H1 (cell line): ENCODE results near the gene OR5AU1. TPM values are rescaled to one million over a fixed set of nuclear protein-coding genes. Genes with fewer than 3 reads are reported as not detected.

Experiments
- CTCF ChIA-PET: fragments of 300-600 bp; sonication (Branson Sonifier 250); formaldehyde crosslinking; loops from one replicate; lab custom pipeline; 2021; ENCODE audit not compliant: partially characterized antibody; lab: Charles Lee
- POLR2A ChIA-PET: fragments of 300-600 bp; sonication (Branson Sonifier 250); formaldehyde crosslinking; loops from one replicate; lab custom pipeline; 2021; ENCODE audit warnings: inconsistent platforms; ENCODE audit not compliant: partially characterized antibody; lab: Charles Lee
- DNase-seq, 2 experiments: peaks; one replicate each; pipeline versions ENCODE4 v3.0.0 to v3.0.0-alpha.2; 2010 to 2022; ENCODE audit warnings: low spot score in 2 of 2, low read depth in 1 of 2, mixed read lengths in 1 of 2
- FAIRE-seq: peaks from 2 replicates; lab custom pipeline; 2011; peaks lifted over from hg19 to GRCh38; lab: Jason Lieb, UNC
- H2AFZ ChIP-seq: 2 replicates; pipeline ENCODE4 v1.8.1; 2012; ENCODE audit warnings: low read length, inconsistent platforms
- H2AK5ac ChIP-seq: 2 replicates; pipeline ENCODE4 v1.6.1; 2013; ENCODE audit warnings: low read depth, low read length
- H2BK120ac ChIP-seq: replicated peaks from 2 replicates; pipeline ENCODE3; 2013; ENCODE audit warnings: low read depth, low read length, inconsistent platforms
- H2BK12ac ChIP-seq: 2 replicates; pipeline ENCODE4 v1.6.1; 2013; ENCODE audit warnings: low read depth, low read length
- H2BK15ac ChIP-seq: 2 replicates; pipeline ENCODE4 v1.6.1; 2013; ENCODE audit warnings: low read length
- H2BK20ac ChIP-seq: 2 replicates; pipeline ENCODE4 v1.6.1; 2013; ENCODE audit warnings: low read length
- H2BK5ac ChIP-seq: 2 replicates; pipeline ENCODE4 v1.6.1; 2013; ENCODE audit warnings: low read depth, low read length
- H3K14ac ChIP-seq: 2 replicates; pipeline ENCODE4 v1.6.1; 2013; ENCODE audit warnings: inconsistent platforms; ENCODE audit not compliant: insufficient read length
- H3K18ac ChIP-seq: 2 replicates; pipeline ENCODE4 v1.6.1; 2013; ENCODE audit warnings: low read length; ENCODE audit errors: extremely low read depth
- H3K23ac ChIP-seq: 2 replicates; pipeline ENCODE4 v1.6.1; 2013; ENCODE audit warnings: inconsistent platforms; ENCODE audit not compliant: insufficient read length
- H3K23me2 ChIP-seq: 2 replicates; pipeline ENCODE4 v1.6.1; 2013; ENCODE audit warnings: low read depth, low read length
- H3K27ac ChIP-seq: 2 replicates; pipeline ENCODE4 v1.6.1; 2011; ENCODE audit warnings: low read depth, low read length, inconsistent platforms
- H3K27me3 ChIP-seq, 4 experiments: replicated peaks in 1 of 4; 1 replicate in 1 of 4; 2 replicates in 3 of 4; pipeline versions ENCODE4 v1.6.1 to v1.8.1; 2011 to 2013; ENCODE audit warnings: low read length in 3 of 4, mild to moderate bottlenecking in 3 of 4, inconsistent platforms in 2 of 4, mixed read lengths in 2 of 4, moderate library complexity in 1 of 4; ENCODE audit not compliant: control insufficient read depth in 3 of 4, insufficient read depth in 3 of 4; ENCODE audit errors: extremely low read depth in 1 of 4
- H3K36me3 ChIP-seq, 4 experiments: 2 replicates each; pipeline versions ENCODE4 v1.6.1 to v1.8.1; 2011 to 2013; ENCODE audit warnings: mild to moderate bottlenecking in 4 of 4, low read length in 3 of 4, moderate library complexity in 2 of 4, control low read depth in 1 of 4, inconsistent platforms in 1 of 4; ENCODE audit not compliant: insufficient read depth in 4 of 4, control insufficient read depth in 2 of 4
- H3K4ac ChIP-seq: replicated peaks from 2 replicates; pipeline ENCODE3; 2013; ENCODE audit warnings: low read length, low read depth, mixed read lengths, inconsistent platforms; ENCODE audit not compliant: insufficient read length
- H3K4me1 ChIP-seq, 4 experiments: replicated peaks in 1 of 4; 1 replicate in 1 of 4; 2 replicates in 3 of 4; pipeline versions ENCODE4 v1.6.1 to v1.8.1; 2011 to 2013; ENCODE audit warnings: low read length in 3 of 4, inconsistent platforms in 2 of 4, mixed read lengths in 1 of 4; ENCODE audit not compliant: insufficient read depth in 4 of 4, control insufficient read depth in 3 of 4
- H3K4me2 ChIP-seq, 2 experiments: 2 replicates each; pipeline versions ENCODE4 v1.6.1 to v1.8.1; 2011 to 2013; ENCODE audit warnings: low read depth in 2 of 2, low read length in 2 of 2, control low read depth in 1 of 2, inconsistent platforms in 1 of 2, mild to moderate bottlenecking in 1 of 2; ENCODE audit not compliant: insufficient read depth in 1 of 2
- H3K4me3 ChIP-seq, 4 experiments: fragments of 200-600, 300-600 bp in 1 of 4; sonication (generic), shearing (Covaris generic), sonication (Bioruptor Twin) in 1 of 4; 2 replicates each; pipeline versions ENCODE4 v1.5.1 to v1.8.1; 2011 to 2016; ENCODE audit warnings: low read length in 4 of 4, low read depth in 3 of 4, control low read depth in 2 of 4, inconsistent platforms in 2 of 4, mild to moderate bottlenecking in 2 of 4, mixed read lengths in 1 of 4, moderate library complexity in 1 of 4; ENCODE audit not compliant: insufficient read depth in 2 of 4; ENCODE audit errors: extremely low read depth in 1 of 4
- H3K56ac ChIP-seq: replicated peaks from 2 replicates; pipeline ENCODE3; 2013; ENCODE audit warnings: low read depth, mild to moderate bottlenecking, mixed read lengths, low read length, inconsistent platforms; ENCODE audit not compliant: insufficient read length
- H3K79me1 ChIP-seq: 2 replicates; pipeline ENCODE4 v1.6.1; 2013; ENCODE audit warnings: low read depth, low read length, control low read depth
- H3K79me2 ChIP-seq, 2 experiments: 2 replicates each; pipeline versions ENCODE4 v1.6.1 to v1.8.1; 2012 to 2013; ENCODE audit warnings: low read length in 2 of 2, mild to moderate bottlenecking in 2 of 2, inconsistent platforms in 1 of 2; ENCODE audit not compliant: insufficient read depth in 2 of 2, control insufficient read depth in 1 of 2
- H3K9ac ChIP-seq, 4 experiments: replicated peaks in 1 of 4; 1 replicate in 1 of 4; 2 replicates in 3 of 4; pipeline versions ENCODE4 v1.6.1 to v1.8.1; 2011 to 2013; ENCODE audit warnings: low read depth in 3 of 4, low read length in 3 of 4, control low read depth in 2 of 4, mild to moderate bottlenecking in 2 of 4, moderate library complexity in 2 of 4, inconsistent platforms in 1 of 4; ENCODE audit errors: extremely low read depth in 1 of 4
- H3K9me3 ChIP-seq, 2 experiments: 2 replicates each; pipeline versions ENCODE4 v1.6.1 to v1.8.1; 2012 to 2013; ENCODE audit warnings: mild to moderate bottlenecking in 2 of 2, moderate library complexity in 2 of 2, control low read depth in 1 of 2, inconsistent platforms in 1 of 2, low read depth in 1 of 2, low read length in 1 of 2, mixed read lengths in 1 of 2; ENCODE audit not compliant: insufficient read depth in 2 of 2
- H4K20me1 ChIP-seq, 2 experiments: replicated peaks in 1 of 2; 2 replicates each; pipeline versions ENCODE3 to v1.8.1; 2011 to 2013; ENCODE audit warnings: inconsistent platforms in 2 of 2, low read length in 2 of 2, mild to moderate bottlenecking in 1 of 2; ENCODE audit not compliant: insufficient read depth in 2 of 2, control insufficient read depth in 1 of 2
- H4K5ac ChIP-seq: 2 replicates; pipeline ENCODE4 v1.6.1; 2013; ENCODE audit warnings: low read length, low read depth, mixed read lengths, inconsistent platforms; ENCODE audit not compliant: insufficient read length
- H4K8ac ChIP-seq: 2 replicates; pipeline ENCODE4 v1.8.0; 2013; ENCODE audit warnings: mild to moderate bottlenecking, moderate library complexity, low read length, inconsistent platforms; ENCODE audit not compliant: insufficient read depth; ENCODE audit errors: extremely low read depth
- H4K91ac ChIP-seq: replicated peaks from 2 replicates; pipeline ENCODE3; 2013; ENCODE audit warnings: low read length, mixed read lengths, inconsistent platforms; ENCODE audit not compliant: insufficient read length
- CBX8 ChIP-seq: fragments of 300-800, 300-1000 bp; sonication (generic); IDR thresholded peaks from 2 replicates; pipeline ENCODE4 v1.7.1; 2016; ENCODE audit warnings: low read depth, low read length, borderline replicate concordance
- CHD2 ChIP-seq: IDR thresholded peaks from 2 replicates; pipeline ENCODE4 v1.6.1; 2012; ENCODE audit warnings: low read length, improper control_type of control experiment
- KDM4A ChIP-seq: IDR thresholded peaks from one replicate; pipeline ENCODE4 v1.7.1; 2012; ENCODE audit warnings: low read depth, mild to moderate bottlenecking, moderate library complexity, low read length, inconsistent platforms; ENCODE audit not compliant: severe bottlenecking
- RAD21 ChIP-seq, 2 experiments: IDR thresholded peaks in 1 of 2; conservative IDR thresholded peaks in 1 of 2; 2 replicates each; pipeline ENCODE4 v1.6.1; 2011; ENCODE audit warnings: low read depth in 2 of 2, low read length in 2 of 2, improper control_type of control experiment in 1 of 2, inconsistent platforms in 1 of 2, mild to moderate bottlenecking in 1 of 2, moderate library complexity in 1 of 2
- SAP30 ChIP-seq: fragments of 300-600 bp; sonication (generic); IDR thresholded peaks from 2 replicates; pipeline ENCODE4 v1.7.1; 2012; ENCODE audit warnings: low read length, moderate library complexity, mild to moderate bottlenecking, inconsistent platforms; ENCODE audit not compliant: insufficient read depth, insufficient replicate concordance
- SP2 ChIP-seq: IDR thresholded peaks from 2 replicates; pipeline ENCODE4 v1.6.1; 2012; ENCODE audit warnings: mild to moderate bottlenecking, low read length, inconsistent platforms
- SRF ChIP-seq: IDR thresholded peaks from 2 replicates; pipeline ENCODE4 v1.6.1; 2011; ENCODE audit warnings: mild to moderate bottlenecking, low read depth, low read length, moderate library complexity
- ZNF274 ChIP-seq: IDR thresholded peaks from 2 replicates; pipeline ENCODE4 v1.7.0; 2012; ENCODE audit warnings: low read length, borderline replicate concordance; ENCODE audit errors: extremely low read depth
- polyA plus RNA-seq, 7 experiments: library from polyadenylated mRNA; depleted of rRNA in 3 of 7; stranded (reverse) in 5 of 7; unstranded in 2 of 7; fragments of >200 nt in 5 of 7; fragments of 200-250 nt in 2 of 7; gene quantifications; 1 replicate in 5 of 7; 2 replicates in 1 of 7; 4 replicates in 1 of 7; pipeline versions ENCODE4 v1.2.1 to v1.2.3, GENCODE V29; 2011 to 2013; ENCODE audit warnings: missing spikeins in 2 of 7, mixed read lengths in 2 of 7
- total RNA-seq: library from RNA; stranded (reverse); fragmentation: NEBNext Ultra II Directional; extraction: Animal tissue kit (Norgen Biotek cat#: 25700); gene quantifications from 2 replicates; pipeline ENCODE4 v1.2.1, GENCODE V29; 2021
- TF ChIP-seq, protein P1 (sequence below): IDR thresholded peaks from 2 replicates; pipeline ENCODE4 v1.6.1; 2012; ENCODE audit warnings: inconsistent platforms

Gene OR5AU1
- total and polyA plus RNA-seq, 2 of the 8 experiments (the other 6 are each of a cell fraction or from before 2014, with no cell fraction given), result not detected

DNA sequence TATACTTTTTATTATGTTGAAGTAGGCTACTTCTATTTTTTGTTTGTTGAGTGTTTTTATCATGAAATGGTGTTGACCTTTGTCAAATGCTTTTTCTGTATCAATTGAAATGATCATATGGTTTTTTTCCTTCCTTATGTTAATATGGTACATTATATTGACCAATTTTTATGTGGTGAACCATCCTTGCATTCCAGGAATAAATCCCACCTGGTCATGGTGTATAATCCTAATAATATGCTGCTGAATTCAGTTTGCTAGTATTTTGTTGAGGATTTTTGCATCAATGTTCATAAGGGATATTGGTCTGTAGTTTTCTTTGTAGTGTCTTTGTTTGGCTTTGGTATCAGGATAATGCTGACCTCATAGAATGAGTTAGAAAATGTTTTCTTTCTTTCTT, 10.4 kb downstream of the OR5AU1 start:
- H2BK5ac ChIP-seq, result no peak overlapping the region
- H2BK15ac ChIP-seq, result no peak overlapping the region
- no peak overlapping the region for H3K4me3 ChIP-seq
- H3K79me1 ChIP-seq, result no peaks in the 10 kb centered on the region
- H3K23ac ChIP-seq, result no peak overlapping the region
- ChIA-PET POLR2A (no interaction called here), CTCF (no interaction called here)
- H3K27ac ChIP-seq, result no peak overlapping the region
- H3K27me3 ChIP-seq, result no peaks in the 10 kb centered on the region
- no peaks in the 10 kb centered on the region for H3K79me2 ChIP-seq
- H4K91ac ChIP-seq, result no peak overlapping the region
- no peak overlapping the region for H3K56ac ChIP-seq
- H3K4me1 ChIP-seq, result no peaks in the 10 kb centered on the region
- 0 out of 4 replicates have a peak, but pooled peaks cover 2 to 4% of the 10 kb centered on the region in 2 experiments for H3K9me3 ChIP-seq
- H3K4me2 ChIP-seq, result no peak overlapping the region
- no peaks in the 10 kb centered on the region for H3K23me2 ChIP-seq
- FAIRE-seq (no peak), DNase-seq (no peak)
- H2BK120ac ChIP-seq, result no peak overlapping the region
- no peaks in the 10 kb centered on the region for H3K36me3 ChIP-seq
- H3K9ac ChIP-seq, result no peak overlapping the region
- H4K5ac ChIP-seq, result no peak overlapping the region
- H2BK12ac ChIP-seq, result no peak overlapping the region
- TF ChIP-seq CHD2 (no peak), RAD21 (IDR thresholded peaks at IDR 0.05 in 1 of 2, conservative IDR thresholded peaks at IDR 0.05 in 1 of 2; ENCODE audit: low read depth in 2 of 2, low read length in 2 of 2) (no peak), SAP30 (no peak), SRF (no peak), ZNF274 (no peak), KDM4A (no peak), SP2 (no peak), CBX8 (no peak)
- TF ChIP-seq, protein P1, sequence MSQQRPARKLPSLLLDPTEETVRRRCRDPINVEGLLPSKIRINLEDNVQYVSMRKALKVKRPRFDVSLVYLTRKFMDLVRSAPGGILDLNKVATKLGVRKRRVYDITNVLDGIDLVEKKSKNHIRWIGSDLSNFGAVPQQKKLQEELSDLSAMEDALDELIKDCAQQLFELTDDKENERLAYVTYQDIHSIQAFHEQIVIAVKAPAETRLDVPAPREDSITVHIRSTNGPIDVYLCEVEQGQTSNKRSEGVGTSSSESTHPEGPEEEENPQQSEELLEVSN, result no peak
- no peak overlapping the region for H4K8ac ChIP-seq
- no peak overlapping the region for H2AFZ ChIP-seq
- no peak overlapping the region for H3K18ac ChIP-seq
- no peak overlapping the region for H2BK20ac ChIP-seq
- H2AK5ac ChIP-seq, result no peak overlapping the region
- H3K14ac ChIP-seq, result no peak overlapping the region
- no peaks in the 10 kb centered on the region for H4K20me1 ChIP-seq
- H3K4ac ChIP-seq, result no peak overlapping the region
